Activated CD4-positive, alpha-beta memory T cell treated with anti-CD3 and anti-CD28 coated beads, Interleukin-2, amount 10 ng/mL, durations not matched to agents 7 days and 5 days (primary cell): ENCODE data around the gene MCM6. TPM values are rescaled to one million over a fixed set of nuclear protein-coding genes. Genes with fewer than 3 reads are reported as not detected.
"Not testable (repeated sequence)": the region's sequence is repeated elsewhere in the genome, so short reads cannot be mapped to it uniquely, and the experiment has no call there.

ENCODE experiments used
- CTCF ChIA-PET: fragments of 350-600 bp; sonication (Branson Sonifier 250); formaldehyde crosslinking; loops from one replicate; lab custom pipeline; 2021; ENCODE audit warnings: antibody characterized with exemption, inconsistent platforms; lab: Charles Lee
- POLR2A ChIA-PET: fragments of 350-600 bp; sonication (Branson Sonifier 250); formaldehyde crosslinking; loops from one replicate; lab custom pipeline; 2021; ENCODE audit warnings: antibody characterized with exemption; lab: Charles Lee
- DNase-seq: peaks from one replicate; pipeline ENCODE4 v3.0.0-alpha.2; 2020
- H3K27ac Mint-ChIP-seq: one replicate; pipeline ENCODE4 v1.8.0; 2021; ENCODE audit warnings: mild to moderate bottlenecking, mixed read lengths
- H3K27me3 Mint-ChIP-seq: one replicate; pipeline ENCODE4 v1.8.0; 2021; ENCODE audit warnings: mixed read lengths
- H3K36me3 Mint-ChIP-seq: one replicate; pipeline ENCODE4 v1.8.0; 2021; ENCODE audit warnings: low read depth, mixed read lengths
- H3K4me1 Mint-ChIP-seq: one replicate; pipeline ENCODE4 v1.8.0; 2021; ENCODE audit warnings: mixed read lengths
- H3K4me3 Mint-ChIP-seq: one replicate; pipeline ENCODE4 v1.8.0; 2021; ENCODE audit warnings: mild to moderate bottlenecking, mixed read lengths
- H3K9me3 Mint-ChIP-seq: one replicate; pipeline ENCODE4 v1.8.0; 2021; ENCODE audit warnings: mixed read lengths
- total RNA-seq, 2 experiments: library from RNA; stranded (reverse); gene quantifications; one replicate each; pipeline ENCODE4 v1.2.3, GENCODE V29; 2021

The MCM6 gene
- total RNA-seq, 2 experiments from 2014 or later = 128 to 130 TPM

- no peaks in the 10 kb centered on the region for H3K4me1 Mint-ChIP-seq
- no peak overlapping the region for H3K27ac Mint-ChIP-seq
- ChIA-PET CTCF (interaction anchor here (1.1 kb wide), 1 partner anchor 21 kb away, joined by 3 read pairs; no protein-coding TSS in a partner anchor), POLR2A (interaction anchor here (1.4 kb wide), 1 partner anchor 18 kb away, joined by 6 read pairs; the partner anchor contains the start of gene MCM6)
- peaks cover 4% of the 10 kb centered on the region for H3K36me3 Mint-ChIP-seq
- DNase-seq = no peak
- no peak overlapping the region for H3K4me3 Mint-ChIP-seq
- H3K9me3 Mint-ChIP-seq = no peaks in the 10 kb centered on the region
- no peaks in the 10 kb centered on the region for H3K27me3 Mint-ChIP-seq
These were observed 17.1 kb upstream of the MCM6 start for GRCh38 chr2:135893374-135893794.

- ChIA-PET CTCF (no interaction called here), POLR2A (no interaction called here)
- Mint-ChIP-seq H3K9me3 (no peaks in the 10 kb centered on the region), H3K36me3 (peaks cover 3% of the 10 kb centered on the region), H3K4me3 (no peak overlapping the region), H3K27ac (no peak overlapping the region), H3K27me3 (no peaks in the 10 kb centered on the region), H3K4me1 (peaks cover 2% of the 10 kb centered on the region)
- no peak for DNase-seq
These were observed 14.6 kb upstream of the MCM6 start for GRCh38 chr2:135890835-135891234.

- Mint-ChIP-seq H3K4me3 (no peak overlapping the region), H3K4me1 (peaks cover 2% of the 10 kb centered on the region), H3K9me3 (no peaks in the 10 kb centered on the region), H3K27me3 (peaks cover 5% of the 10 kb centered on the region), H3K27ac (no peak overlapping the region), H3K36me3 (peaks cover 3% of the 10 kb centered on the region)
- no peak for DNase-seq
- ChIA-PET CTCF (no interaction called here), POLR2A (no interaction called here)
These were observed 13.9 kb upstream of the MCM6 start for GRCh38 chr2:135890149-135890548.

GRCh38 chr2:135888587-135888986 is 12.3 kb upstream of the MCM6 start:
- H3K9me3 Mint-ChIP-seq, H3K4me1 Mint-ChIP-seq, DNase-seq, H3K27ac Mint-ChIP-seq, CTCF ChIA-PET, H3K4me3 Mint-ChIP-seq, H3K27me3 Mint-ChIP-seq, H3K36me3 Mint-ChIP-seq: not testable (repeated sequence)
- POLR2A ChIA-PET = interaction anchor here (1.7 kb wide), 1 partner anchor 13 kb away, joined by 8 read pairs; the partner anchor contains the start of gene MCM6

GRCh38 chr2:135885709-135886108 is 9.5 kb upstream of the MCM6 start:
- CTCF ChIA-PET = no interaction called here
- Mint-ChIP-seq H3K27ac (no peak overlapping the region), H3K4me1 (peaks cover 2% of the 10 kb centered on the region), H3K4me3 (no peak overlapping the region), H3K9me3 (no peaks in the 10 kb centered on the region), H3K36me3 (peaks cover 3% of the 10 kb centered on the region), H3K27me3 (peaks cover 14% of the 10 kb centered on the region)
- DNase-seq = no peak
- POLR2A ChIA-PET = interaction anchor here (1.4 to 2.5 kb wide), 2 partner anchors 9 to 11 kb away, joined by 6 to 10 read pairs; partner anchors contain the start of gene MCM6

- H3K27ac Mint-ChIP-seq = no peak overlapping the region
- H3K4me3 Mint-ChIP-seq = no peak overlapping the region
- no peak for DNase-seq
- no peaks in the 10 kb centered on the region for H3K9me3 Mint-ChIP-seq
- peaks cover 3% of the 10 kb centered on the region for H3K4me1 Mint-ChIP-seq
- H3K36me3 Mint-ChIP-seq = no peaks in the 10 kb centered on the region
- peaks cover 14% of the 10 kb centered on the region for H3K27me3 Mint-ChIP-seq
- POLR2A ChIA-PET = no interaction called here
- CTCF ChIA-PET = interaction anchor here (0.9 kb wide), 1 partner anchor 64 kb away, joined by 3 read pairs; no protein-coding TSS in a partner anchor
These were observed 6.2 kb upstream of the MCM6 start for GRCh38 chr2:135882415-135882814.

- POLR2A ChIA-PET = interaction anchor here (0.6 to 3.6 kb wide), 24 partner anchors 8 to 958 kb away, joined by 3 to 27 read pairs (median 6); partner anchors contain the start of gene CCNT2
- CTCF ChIA-PET = interaction anchor here (0.8 to 3.6 kb wide), 4 partner anchors 8 to 508 kb away, joined by 3 to 23 read pairs (median 3); no protein-coding TSS in a partner anchor
- H3K27me3 Mint-ChIP-seq, DNase-seq, H3K9me3 Mint-ChIP-seq: not testable (repeated sequence)
- Mint-ChIP-seq H3K27ac (peak overlapping the region; percentile 84), H3K4me1 (peaks cover 38% of the 10 kb centered on the region), H3K4me3 (peak overlapping the region; percentile 83), H3K36me3 (peaks cover 38% of the 10 kb centered on the region)
These were observed 527 bp upstream of the MCM6 start for GRCh38 chr2:135876770-135877169.

- Mint-ChIP-seq H3K36me3 (peaks cover 50% of the 10 kb centered on the region), H3K27ac (peak overlapping the region; percentile 93), H3K27me3 (no peaks in the 10 kb centered on the region), H3K4me3 (peak overlapping the region; percentile 83), H3K9me3 (no peaks in the 10 kb centered on the region), H3K4me1 (peaks cover 49% of the 10 kb centered on the region)
- peak; percentile 83 for DNase-seq
- CTCF ChIA-PET = interaction anchor here (0.7 to 3.6 kb wide), 7 partner anchors 12 to 509 kb away, joined by 3 to 23 read pairs (median 3); no protein-coding TSS in a partner anchor
- POLR2A ChIA-PET = interaction anchor here (0.6 to 3.6 kb wide), 46 partner anchors 9 to 887 kb away, joined by 3 to 27 read pairs (median 5); partner anchors contain the start of genes DARS1 and UBXN4
These were observed 665 bp downstream of the MCM6 start for GRCh38 chr2:135875491-135876065.

GRCh38 chr2:135874777-135875365 is 1.4 kb downstream of the MCM6 start:
- CTCF ChIA-PET = interaction anchor here (0.7 to 3.6 kb wide), 5 partner anchors 17 to 510 kb away, joined by 3 to 23 read pairs (median 5); no protein-coding TSS in a partner anchor
- peak; percentile 24 for DNase-seq
- H3K4me3 Mint-ChIP-seq = peak overlapping the region; percentile 83

GRCh38 chr2:135870571-135870970 is 5.7 kb downstream of the MCM6 start:
- peak; percentile 20 for DNase-seq
- peaks cover 72% of the 10 kb centered on the region for H3K4me1 Mint-ChIP-seq
- H3K27me3 Mint-ChIP-seq = no peaks in the 10 kb centered on the region
- peak overlapping the region; percentile 17 for H3K27ac Mint-ChIP-seq
- ChIA-PET CTCF (interaction anchor here (2.4 kb wide), 1 partner anchor 73 kb away, joined by 6 read pairs; no protein-coding TSS in a partner anchor), POLR2A (interaction anchor here (0.7 to 2.1 kb wide), 3 partner anchors 50 to 512 kb away, joined by 3 to 8 read pairs (median 6); no protein-coding TSS in a partner anchor)
- H3K36me3 Mint-ChIP-seq = peaks cover 93% of the 10 kb centered on the region
- H3K4me3 Mint-ChIP-seq = no peak overlapping the region
- H3K9me3 Mint-ChIP-seq = no peaks in the 10 kb centered on the region

More at GRCh38 chr2:135874777-135875365, 1.4 kb downstream of the MCM6 start:
- no peaks in the 10 kb centered on the region for H3K27me3 Mint-ChIP-seq
- H3K4me1 Mint-ChIP-seq = peaks cover 55% of the 10 kb centered on the region
- peak overlapping the region; percentile 93 for H3K27ac Mint-ChIP-seq
- POLR2A ChIA-PET = interaction anchor here (0.6 to 3.6 kb wide), 44 partner anchors 9 to 886 kb away, joined by 3 to 27 read pairs (median 5); partner anchors contain the start of genes DARS1 and UBXN4
- peaks cover 57% of the 10 kb centered on the region for H3K36me3 Mint-ChIP-seq
- no peaks in the 10 kb centered on the region for H3K9me3 Mint-ChIP-seq

GRCh38 chr2:135863233-135863632 is 13.0 kb downstream of the MCM6 start:
- CTCF ChIA-PET = interaction anchor here (1.3 kb wide), 1 partner anchor 65 kb away, joined by 3 read pairs; no protein-coding TSS in a partner anchor
- POLR2A ChIA-PET = interaction anchor here (0.6 to 1.3 kb wide), 2 partner anchors 19 to 51 kb away, joined by 3 to 4 read pairs; no protein-coding TSS in a partner anchor
- Mint-ChIP-seq H3K36me3 (peaks cover 85% of the 10 kb centered on the region), H3K9me3 (no peaks in the 10 kb centered on the region), H3K27ac (no peak overlapping the region), H3K4me1 (peaks cover 40% of the 10 kb centered on the region), H3K27me3 (no peaks in the 10 kb centered on the region), H3K4me3 (no peak overlapping the region)
- DNase-seq = no peak

GRCh38 chr2:135862718-135863117 is 13.5 kb downstream of the MCM6 start:
- H3K27me3 Mint-ChIP-seq = no peaks in the 10 kb centered on the region
- H3K27ac Mint-ChIP-seq = no peak overlapping the region

More at GRCh38 chr2:135862718-135863117, 13.5 kb downstream of the MCM6 start:
- DNase-seq = no peak
- Mint-ChIP-seq H3K9me3 (no peaks in the 10 kb centered on the region), H3K4me1 (peaks cover 36% of the 10 kb centered on the region), H3K4me3 (no peak overlapping the region), H3K36me3 (peaks cover 85% of the 10 kb centered on the region)
- ChIA-PET POLR2A (interaction anchor here (0.6 kb wide), 2 partner anchors 51 to 511 kb away, joined by 3 read pairs; no protein-coding TSS in a partner anchor), CTCF (interaction anchor here (1.3 kb wide), 1 partner anchor 65 kb away, joined by 3 read pairs; no protein-coding TSS in a partner anchor)
